ENCODE measurements around the gene SYNJ2BP.

The SYNJ2BP gene

DNA sequence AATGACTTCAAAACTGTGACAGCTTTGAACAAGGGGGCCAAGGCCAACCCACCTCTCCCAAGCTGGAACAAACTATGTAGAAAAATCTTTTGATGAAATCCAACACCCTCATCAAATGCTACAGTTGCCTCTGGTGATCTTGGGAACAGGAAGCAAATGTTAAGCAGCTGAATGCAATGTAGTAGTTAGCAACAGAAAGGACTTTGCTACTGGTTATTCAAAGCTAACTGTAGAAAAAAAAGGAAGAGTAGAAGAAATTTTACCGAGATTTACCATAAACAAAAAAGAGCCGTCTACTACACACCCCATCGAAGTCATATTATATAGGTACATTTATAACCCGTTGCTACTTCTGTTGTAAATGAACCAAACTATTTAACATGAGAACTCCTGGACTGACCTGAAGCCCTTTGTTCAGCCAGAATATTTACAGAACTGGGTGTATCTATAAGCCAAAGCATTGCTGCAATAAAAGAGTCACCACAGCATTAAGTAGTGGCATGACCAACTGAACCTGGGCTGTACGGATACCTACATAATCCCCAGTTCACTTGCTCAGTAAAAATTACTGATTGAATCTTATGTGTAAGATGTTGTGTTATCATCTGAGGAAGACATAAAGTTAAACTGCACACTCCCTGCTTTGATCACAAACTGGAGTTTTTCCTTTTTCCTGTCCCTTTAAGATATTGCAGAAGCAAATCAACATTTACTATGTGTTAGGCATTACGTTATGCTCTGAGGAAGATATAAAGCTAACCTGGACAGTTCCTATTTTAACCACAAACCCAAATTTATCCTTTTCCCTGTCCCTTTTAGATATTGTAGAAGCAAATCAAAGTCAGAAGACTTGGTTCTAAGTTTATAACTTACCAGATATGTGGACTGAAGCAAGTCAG, 25.1 kb downstream of the SYNJ2BP start:
- DNase-seq: no peak

DNA sequence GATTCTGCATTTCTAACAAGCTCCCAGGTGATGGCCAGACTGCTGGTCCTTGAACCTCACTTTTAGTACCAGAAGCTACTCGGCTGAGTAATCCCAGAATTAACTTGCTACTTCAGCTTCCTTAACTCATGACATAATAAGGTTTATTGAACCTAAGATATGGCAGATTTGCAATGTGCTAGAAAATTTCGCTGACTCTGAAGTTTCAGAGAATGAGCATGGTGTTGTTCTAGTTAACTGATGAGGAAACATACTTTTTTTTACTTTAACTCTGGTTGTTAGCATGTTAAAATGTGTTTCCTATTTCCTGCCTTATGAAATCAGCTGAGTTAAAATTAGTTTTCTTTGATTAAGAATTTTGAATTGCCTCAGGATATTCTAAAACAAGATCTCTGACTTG, 34.4 kb downstream of the SYNJ2BP start:
- no peak for DNase-seq

DNA sequence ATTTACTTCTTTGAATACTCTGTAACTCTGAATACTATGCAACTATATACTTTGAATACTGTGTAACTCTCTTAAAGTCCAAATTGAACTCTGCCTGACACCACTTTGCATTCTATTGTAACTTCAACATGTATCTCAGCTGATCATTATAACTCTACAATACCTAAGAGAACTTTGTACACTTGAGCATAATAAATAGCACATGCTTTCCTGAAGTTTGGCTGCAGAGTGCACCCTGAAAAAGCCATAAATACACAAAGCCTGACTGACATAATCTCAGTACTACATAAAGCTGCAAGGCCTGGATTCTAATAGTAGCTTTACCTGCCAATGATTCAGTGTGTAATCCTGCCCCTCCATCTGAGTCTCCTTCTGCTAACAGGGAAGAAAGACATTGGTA, 36.1 kb downstream of the SYNJ2BP start:
- no peak for DNase-seq

DNA sequence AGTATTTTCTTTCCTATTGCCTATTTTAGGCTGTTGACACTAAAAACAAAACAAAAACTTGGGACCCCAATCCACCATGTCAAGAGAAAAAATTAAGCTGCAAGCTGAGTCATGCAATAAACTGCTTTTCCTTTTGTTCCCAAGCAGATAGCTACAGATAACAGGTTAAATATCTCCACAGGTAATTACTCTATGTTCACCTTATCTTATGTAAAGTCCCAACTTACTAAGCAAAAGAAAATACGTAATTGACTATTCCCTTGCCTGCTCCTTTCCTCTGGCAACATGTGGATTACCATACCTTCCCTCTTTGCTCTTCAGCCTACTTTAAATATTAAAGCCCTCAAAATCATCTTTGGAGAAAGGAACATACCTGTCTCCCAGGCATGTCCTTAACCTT, 38.2 kb downstream of the SYNJ2BP start:
- no peak for DNase-seq

Measured in central memory CD4-positive, alpha-beta T cell (primary cell).